HG02973 (cell line): ENCODE results near the gene ASB8.
"Not testable (repeated sequence)": the region's sequence is repeated elsewhere in the genome, so short reads cannot be mapped to it uniquely, and the experiment has no call there.

Experiments
- ATAC-seq: cut with Tn5 transposase; IDR thresholded peaks from one replicate; pipeline ENCODE4 v1.9.1; 2021; ENCODE audit warnings: moderate library complexity; ENCODE audit not compliant: unreplicated experiment

The ASB8 gene

GRCh38 chr12:48142818-48143674 lies 14.3 kb downstream of the ASB8 start:
- no peak for ATAC-seq

GRCh38 chr12:48135027-48135426 lies 22.3 kb downstream of the ASB8 start:
- ATAC-seq: no peak

DNA sequence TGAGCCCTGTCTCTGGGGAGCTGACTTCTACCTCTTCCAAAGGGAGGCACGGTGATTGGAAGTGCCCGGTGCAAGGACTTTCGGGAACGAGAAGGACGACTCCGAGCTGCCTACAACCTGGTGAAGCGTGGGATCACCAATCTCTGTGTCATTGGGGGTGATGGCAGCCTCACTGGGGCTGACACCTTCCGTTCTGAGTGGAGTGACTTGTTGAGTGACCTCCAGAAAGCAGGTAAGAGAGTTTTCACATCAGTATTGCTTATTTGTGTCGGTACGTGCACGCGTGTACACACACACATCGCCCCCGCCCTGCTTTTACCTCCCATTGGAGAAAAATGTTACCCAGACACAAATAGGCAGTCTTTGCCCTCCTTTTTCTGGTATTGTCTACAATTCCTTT lies 24.5 kb downstream of the ASB8 start:
- no peak for ATAC-seq

- ATAC-seq: no peak
Observed at GRCh38 chr12:48131517-48131916, 25.8 kb downstream of the ASB8 start.

GRCh38 chr12:48129376-48129775 lies 27.9 kb downstream of the ASB8 start:
- ATAC-seq: no peak

GRCh38 chr12:48128800-48129199 lies 28.5 kb downstream of the ASB8 start:
- no peak for ATAC-seq

- ATAC-seq: no peak
Observed at GRCh38 chr12:48126953-48127630, 30.2 kb downstream of the ASB8 start.

DNA sequence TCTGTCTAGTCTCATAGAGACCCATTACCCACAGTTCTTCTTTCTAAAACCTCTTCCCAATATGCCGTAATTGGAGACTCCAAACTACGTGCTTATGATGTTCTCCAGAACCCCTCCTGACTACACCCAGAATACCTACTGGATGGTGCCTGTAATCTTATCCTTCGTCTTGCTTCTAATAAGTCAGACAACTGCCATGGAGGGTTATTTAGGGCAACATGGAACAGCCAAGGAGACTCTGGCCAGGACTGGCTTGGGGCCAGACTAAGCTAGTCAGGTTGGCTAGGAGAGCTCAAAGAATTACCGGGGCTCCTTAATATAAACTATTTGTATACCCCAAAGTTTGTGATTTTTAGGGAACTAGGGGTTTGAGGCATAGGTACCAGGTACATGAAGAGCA lies 31.3 kb downstream of the ASB8 start:
- no peak for ATAC-seq

DNA sequence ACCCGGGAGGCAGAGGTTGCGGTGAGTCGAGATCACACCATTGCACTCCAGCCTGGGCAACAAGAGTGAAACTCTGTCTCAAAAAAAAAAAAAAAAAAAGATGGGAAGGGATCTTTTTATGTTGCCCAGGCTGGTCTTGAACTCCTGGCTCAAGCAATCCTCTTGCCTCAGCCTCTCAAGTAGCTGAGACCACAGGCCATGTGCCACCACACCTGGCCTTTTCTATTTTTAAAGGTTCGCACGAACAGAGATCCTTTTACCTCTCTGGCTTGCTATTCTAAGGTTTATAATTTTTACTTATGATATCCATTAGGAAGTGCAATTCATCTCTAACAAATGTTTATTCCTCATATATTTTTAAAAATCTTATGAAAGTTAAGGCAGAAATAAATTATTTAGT lies 31.8 kb downstream of the ASB8 start:
- ATAC-seq: not testable (repeated sequence)

DNA sequence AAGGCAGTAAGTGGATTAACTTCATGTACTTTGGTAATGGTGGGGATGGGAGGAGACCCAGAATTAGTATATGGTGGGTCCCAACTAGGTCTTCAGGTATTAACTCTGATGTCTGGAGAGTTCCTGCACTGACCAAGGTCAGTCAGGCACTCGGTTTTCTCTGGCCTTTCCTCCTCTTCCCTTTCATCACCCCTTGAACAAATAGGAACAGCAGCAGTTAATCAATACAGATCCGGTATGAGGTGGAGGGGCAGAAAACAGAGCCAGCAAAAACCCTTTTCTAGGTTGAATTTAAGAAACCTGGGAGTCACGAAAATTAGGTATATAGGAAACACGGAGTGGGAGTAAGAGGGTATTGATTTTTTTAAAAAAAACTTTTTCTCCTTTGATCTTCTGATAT lies 34.1 kb downstream of the ASB8 start:
- ATAC-seq: no peak

DNA sequence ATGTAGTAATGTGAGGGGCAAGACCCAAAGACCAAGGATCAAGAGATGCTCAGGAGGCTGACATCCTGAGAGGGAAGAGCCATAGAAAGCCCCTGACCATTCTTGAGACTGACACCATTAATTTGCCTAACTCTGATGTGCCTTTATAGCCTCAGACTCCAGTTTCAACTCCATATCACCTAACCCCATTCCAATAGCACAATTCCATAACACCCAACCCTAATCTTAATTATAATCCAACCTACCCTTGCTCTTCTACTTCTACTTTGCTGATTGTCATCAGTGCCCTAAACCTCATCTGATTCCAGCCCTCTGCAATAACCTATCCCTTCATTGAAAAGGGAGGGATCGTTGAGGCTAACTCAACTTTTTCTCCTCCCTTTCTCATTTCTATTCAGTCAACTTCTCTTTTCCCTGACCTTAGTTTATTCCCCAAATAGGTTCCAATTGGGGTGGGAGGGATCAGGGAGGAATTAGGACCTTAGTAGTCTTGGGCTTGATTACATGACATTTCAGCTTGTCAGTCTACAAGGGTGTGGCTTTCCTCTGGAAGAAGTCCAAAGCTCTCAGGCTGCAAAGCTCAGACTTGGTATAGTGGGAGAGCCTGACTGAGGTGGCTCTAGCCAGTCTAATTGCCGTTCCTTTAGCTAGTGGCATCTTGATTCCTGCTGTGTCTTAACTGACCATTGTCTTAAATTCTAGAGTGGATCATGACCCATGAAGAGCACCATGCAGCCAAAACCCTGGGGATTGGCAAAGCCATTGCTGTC lies 35.1 kb downstream of the ASB8 start:
- ATAC-seq: no peak

- no peak for ATAC-seq
Observed at GRCh38 chr12:48121522-48121921, 35.8 kb downstream of the ASB8 start.

- ATAC-seq: no peak
Observed at GRCh38 chr12:48119834-48120195, 37.5 kb downstream of the ASB8 start.

DNA sequence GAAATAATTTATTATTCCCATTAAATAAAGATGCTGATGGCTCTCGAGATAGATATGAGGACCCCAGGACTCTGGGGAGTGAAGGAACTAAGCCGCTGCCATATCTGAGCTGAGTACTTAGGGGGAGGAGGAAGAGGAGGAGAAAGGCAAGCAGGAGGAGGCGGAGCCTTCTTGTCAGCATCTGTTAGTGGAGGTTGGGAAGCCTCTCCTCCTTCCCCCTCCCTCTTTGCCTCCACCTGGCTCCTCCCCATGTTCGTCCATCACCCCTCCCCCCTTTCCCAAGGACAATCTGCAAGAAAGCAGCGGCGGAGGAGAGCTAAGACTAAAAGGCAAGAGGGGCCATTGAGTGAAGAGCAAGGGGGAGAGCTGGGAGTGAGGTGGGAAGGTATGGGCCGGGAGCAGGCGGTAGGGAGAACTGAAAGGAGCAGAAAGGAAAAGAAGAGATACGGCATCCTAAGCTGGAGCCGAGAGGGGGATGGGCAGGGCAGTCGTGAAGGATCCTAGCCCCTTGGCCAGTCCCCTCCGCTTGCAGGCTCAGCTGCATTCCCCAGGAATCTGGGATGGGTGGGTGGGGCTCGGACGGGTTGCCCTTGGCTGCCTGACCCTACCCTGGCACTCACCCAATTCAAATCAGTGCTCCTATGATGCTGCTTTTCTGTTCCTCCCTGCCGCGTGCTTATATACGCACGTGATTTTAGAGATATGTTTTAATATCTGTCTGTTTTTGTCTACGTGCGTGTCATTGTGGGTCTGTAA lies 38.1 kb downstream of the ASB8 start, which contains the start of gene PFKM:
TSS of gene PFKM (plus strand) at position 287 of the 756 bp plus-strand sequence. CDS start 3,411 bp downstream, outside the sequence.
- ATAC-seq: peak; percentile 99

GRCh38 chr12:48118284-48118871 lies 38.9 kb downstream of the ASB8 start:
- ATAC-seq: no peak

- no peak for ATAC-seq
Observed at GRCh38 chr12:48115957-48116356, 41.4 kb downstream of the ASB8 start.

- not testable (repeated sequence) for ATAC-seq
Observed at GRCh38 chr12:48111312-48111693, 46.0 kb downstream of the ASB8 start.

DNA sequence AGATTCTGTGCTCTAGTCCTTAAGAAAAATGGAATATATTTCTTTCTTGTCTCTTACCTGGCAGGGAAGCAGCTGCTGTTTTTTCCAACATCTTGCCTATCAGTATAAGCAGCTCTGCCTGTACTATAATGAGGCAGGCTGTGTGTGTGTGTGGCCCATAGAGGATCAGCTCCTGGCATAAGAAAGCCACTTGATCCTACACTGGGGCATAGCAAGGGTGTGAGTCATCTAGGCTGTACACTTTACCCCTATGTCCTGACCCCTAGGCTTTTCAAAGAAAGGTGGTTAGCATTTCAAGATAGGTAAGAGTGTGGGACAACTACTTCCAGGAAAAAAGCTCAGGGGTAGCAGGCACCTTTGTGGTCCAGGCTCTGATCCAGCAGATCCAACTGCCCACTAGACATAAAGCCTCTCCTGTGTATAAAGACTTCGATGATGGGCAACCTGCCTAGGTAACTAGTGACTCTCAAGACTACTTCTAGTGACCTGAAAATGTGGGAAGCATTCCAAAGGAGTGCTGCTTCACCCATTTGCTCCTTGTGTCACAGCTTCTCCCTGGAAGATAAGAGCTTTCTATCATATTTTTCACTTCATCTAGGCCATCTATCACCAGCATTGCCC lies 46.5 kb downstream of the ASB8 start:
- ATAC-seq: no peak

- ATAC-seq: no peak
Observed at GRCh38 chr12:48109424-48109823, 47.9 kb downstream of the ASB8 start.
